Activated T-cell treated with anti-CD3 and anti-CD28 coated beads, Interleukin-2, amount 50 U/mL, for 1 hour (primary cell): ENCODE results near the gene RBFOX2.
"Not testable (repeated sequence)": the region's sequence is repeated elsewhere in the genome, so short reads cannot be mapped to it uniquely, and the experiment has no call there.

Source experiments
- DNase-seq: peaks from one replicate; pipeline ENCODE4 v3.0.0-alpha.2; 2020

Gene RBFOX2

GRCh38 chr22:36039125-36039524 is 10.5 kb upstream of the RBFOX2 start:
- DNase-seq = no peak

- no peak for DNase-seq
These were observed 8.6 kb upstream of the RBFOX2 start for GRCh38 chr22:36037102-36037758.

- no peak for DNase-seq
These were observed 7.6 kb upstream of the RBFOX2 start for GRCh38 chr22:36036167-36036624.

- no peak for DNase-seq
These were observed 4.0 kb upstream of the RBFOX2 start for GRCh38 chr22:36032611-36033010.

- no peak for DNase-seq
These were observed 757 bp upstream of the RBFOX2 start for GRCh38 chr22:36029406-36029755.

GRCh38 chr22:36027935-36028645 is 534 bp downstream of the RBFOX2 start:
- DNase-seq = no peak

GRCh38 chr22:36027579-36027934 is 1.1 kb downstream of the RBFOX2 start:
- DNase-seq = no peak

- no peak for DNase-seq
These were observed 1.9 kb downstream of the RBFOX2 start for GRCh38 chr22:36026741-36027140.

- DNase-seq = no peak
These were observed 5.9 kb downstream of the RBFOX2 start for GRCh38 chr22:36022697-36023096.

- no peak for DNase-seq
These were observed 6.5 kb downstream of the RBFOX2 start for GRCh38 chr22:36022162-36022561.

GRCh38 chr22:36021606-36022153 is 6.9 kb downstream of the RBFOX2 start:
- DNase-seq = no peak

- not testable (repeated sequence) for DNase-seq
These were observed 7.8 kb downstream of the RBFOX2 start for GRCh38 chr22:36020865-36021264.

GRCh38 chr22:36017651-36018091 is 11.0 kb downstream of the RBFOX2 start:
- no peak for DNase-seq

- DNase-seq = no peak
These were observed 11.9 kb downstream of the RBFOX2 start for GRCh38 chr22:36016684-36017083.

GRCh38 chr22:36015811-36016529 is 12.7 kb downstream of the RBFOX2 start:
- DNase-seq = no peak

GRCh38 chr22:36015155-36015810 is 13.3 kb downstream of the RBFOX2 start:
- DNase-seq = no peak

- DNase-seq = no peak
These were observed 14.0 kb downstream of the RBFOX2 start for GRCh38 chr22:36014546-36015074.

GRCh38 chr22:36012332-36012731 is 16.3 kb downstream of the RBFOX2 start:
- no peak for DNase-seq

- no peak for DNase-seq
These were observed 17.7 kb downstream of the RBFOX2 start for GRCh38 chr22:36010882-36011281.

- DNase-seq = no peak
These were observed 18.5 kb downstream of the RBFOX2 start for GRCh38 chr22:36010090-36010489.

- no peak for DNase-seq
These were observed 19.5 kb downstream of the RBFOX2 start for GRCh38 chr22:36009085-36009484.

- no peak for DNase-seq
These were observed 20.1 kb downstream of the RBFOX2 start for GRCh38 chr22:36008565-36008964.

GRCh38 chr22:36008131-36008530 is 20.5 kb downstream of the RBFOX2 start:
- no peak for DNase-seq
